ENCODE results near the gene ALOX5AP. TPM values are rescaled to one million over a fixed set of nuclear protein-coding genes. Genes with fewer than 3 reads are reported as not detected.
"Not testable (repeated sequence)": the region's sequence is repeated elsewhere in the genome, so short reads cannot be mapped to it uniquely, and the experiment has no call there.

Gene ALOX5AP
- total and polyA plus RNA-seq, 7 donors: 11.6 to 65.0 (median 23.9) TPM

GRCh38 chr13:30746791-30747190 is 11.4 kb downstream of the ALOX5AP start:
- no peaks in the 10 kb centered on the region for H3K36me3 ChIP-seq
- peaks cover 0 to 25% (median 20%) of the 10 kb centered on the region in 4 donors for H3K4me1 ChIP-seq
- no peak overlapping the region for H3K4me3 ChIP-seq
- no peak for DNase-seq
- 45 to 69% methylated on average over 2 of the region's 2 CpGs for WGBS, 2 donors
- TF ChIP-seq CTCF (IDR thresholded peaks at IDR 0.05): no peak
- no peak for TF ChIP-seq EP300 (IDR thresholded peaks at IDR 0.05)
- TF ChIP-seq POLR2AphosphoS5 (IDR thresholded peaks at IDR 0.05): no peak
- no peak for TF ChIP-seq POLR2A (IDR thresholded peaks at IDR 0.05)
- no peak overlapping the region for H3K27ac ChIP-seq
- H3K9me3 ChIP-seq: no peaks in the 10 kb centered on the region
- intact Hi-C loops (cut with DNase I): no loop called here
- no peaks in the 10 kb centered on the region for H3K27me3 ChIP-seq

GRCh38 chr13:30747845-30748244 is 12.5 kb downstream of the ALOX5AP start:
- intact Hi-C loops (cut with DNase I); H3K27ac ChIP-seq; H3K27me3 ChIP-seq; DNase-seq; H3K36me3 ChIP-seq; H3K9me3 ChIP-seq; H3K4me3 ChIP-seq: not testable (repeated sequence)
- peaks cover 0 to 20% (median 18%) of the 10 kb centered on the region in 4 donors for H3K4me1 ChIP-seq
- WGBS, 2 donors: 93 to 97% methylated on average over 6 of the region's 6 CpGs

GRCh38 chr13:30748717-30749116 is 13.4 kb downstream of the ALOX5AP start:
- WGBS, 2 donors: 91 to 92% methylated on average over 2 of the region's 2 CpGs
- Histone ChIP-seq H3K4me1 (peaks cover 0 to 12% (median 10%) of the 10 kb centered on the region in 4 donors), H3K4me3 (no peak overlapping the region), H3K36me3 (no peaks in the 10 kb centered on the region), H3K27me3 (no peaks in the 10 kb centered on the region), H3K27ac (no peak overlapping the region), H3K9me3 (no peaks in the 10 kb centered on the region)
- intact Hi-C loops (cut with DNase I): no loop called here
- TF ChIP-seq CTCF (IDR thresholded peaks at IDR 0.05) (no peak), EP300 (IDR thresholded peaks at IDR 0.05) (no peak), POLR2AphosphoS5 (IDR thresholded peaks at IDR 0.05) (no peak)
- no peak for DNase-seq

GRCh38 chr13:30750036-30750435 is 14.7 kb downstream of the ALOX5AP start:
- intact Hi-C loops (cut with DNase I): no loop called here
- H3K27me3 ChIP-seq: no peaks in the 10 kb centered on the region
- 62 to 85% methylated on average over 4 of the region's 4 CpGs for WGBS, 2 donors
- H3K9me3 ChIP-seq: no peaks in the 10 kb centered on the region
- H3K36me3 ChIP-seq: no peaks in the 10 kb centered on the region
- no peak for TF ChIP-seq POLR2A (IDR thresholded peaks at IDR 0.05)
- TF ChIP-seq POLR2AphosphoS5 (IDR thresholded peaks at IDR 0.05): no peak
- no peak for TF ChIP-seq EP300 (IDR thresholded peaks at IDR 0.05)
- TF ChIP-seq CTCF (IDR thresholded peaks at IDR 0.05): no peak
- H3K4me3 ChIP-seq: no peak overlapping the region
- H3K27ac ChIP-seq: no peak overlapping the region
- no peak for DNase-seq
- no peaks in the 10 kb centered on the region for H3K4me1 ChIP-seq

GRCh38 chr13:30751183-30751933 is 16.0 kb downstream of the ALOX5AP start:
- TF ChIP-seq CTCF (IDR thresholded peaks at IDR 0.05) (no peak), POLR2AphosphoS5 (IDR thresholded peaks at IDR 0.05) (no peak), POLR2A (IDR thresholded peaks at IDR 0.05) (no peak), EP300 (IDR thresholded peaks at IDR 0.05) (no peak)
- intact Hi-C loops (cut with DNase I): no loop called here
- 84 to 86% methylated on average over 8 of the region's 8 CpGs for WGBS, 2 donors

More at GRCh38 chr13:30751183-30751933, 16.0 kb downstream of the ALOX5AP start:
- no peaks in the 10 kb centered on the region for H3K4me1 ChIP-seq
- no peaks in the 10 kb centered on the region for H3K36me3 ChIP-seq
- peaks cover 0 to 4% (median 0%) of the 10 kb centered on the region in 3 donors for H3K27me3 ChIP-seq
- no peak overlapping the region for H3K4me3 ChIP-seq
- no peak for DNase-seq
- no peak overlapping the region for H3K27ac ChIP-seq
- no peaks in the 10 kb centered on the region for H3K9me3 ChIP-seq

Measured in sigmoid colon (tissue), 7 donors.